HepG2 (cell line): Measurements from ENCODE around the gene C1QTNF6. TPM values are rescaled to one million over a fixed set of nuclear protein-coding genes. Genes with fewer than 3 reads are reported as not detected.

ENCODE experiments used
- ATF7 ChIP-seq, 2 experiments: fragments of 450-650 bp in 1 of 2; sonication (generic) in 1 of 2; formaldehyde crosslinking in 1 of 2; IDR thresholded peaks; 2 replicates each; pipeline versions ENCODE4 v1.4.0 to v1.6.1; 2016 to 2020; ENCODE audit warnings: antibody characterized with exemption in 1 of 2, mild to moderate bottlenecking in 1 of 2, missing genetic modification reagents in 1 of 2
- CTCF ChIP-seq: sonication (generic); formaldehyde crosslinking; IDR thresholded peaks from 2 replicates; pipeline ENCODE4 v1.5.0; 2020; ENCODE audit warnings: mild to moderate bottlenecking, missing genetic modification reagents, moderate library complexity
- EP300 ChIP-seq, 3 experiments: sonication (generic) in 1 of 3; formaldehyde crosslinking in 1 of 3; IDR thresholded peaks; 2 replicates each; pipeline versions ENCODE4 v1.5.1 to v1.6.1; 2011 to 2020; ENCODE audit warnings: low read depth in 2 of 3, low read length in 2 of 3, borderline replicate concordance in 1 of 3, improper control_type of control experiment in 1 of 3, mild to moderate bottlenecking in 1 of 3, missing genetic modification reagents in 1 of 3, moderate library complexity in 1 of 3
- HINFP ChIP-seq: sonication (generic); formaldehyde crosslinking; IDR thresholded peaks from 2 replicates; pipeline ENCODE4 v1.4.0; 2020; ENCODE audit warnings: low read depth, mild to moderate bottlenecking, missing genetic modification reagents
- IRF2 ChIP-seq: IDR thresholded peaks from 2 replicates; pipeline ENCODE4 v1.6.1; 2018; ENCODE audit warnings: missing genetic modification reagents, missing compliant biosample characterization
- RCOR2 ChIP-seq: IDR thresholded peaks from 2 replicates; pipeline ENCODE4 v1.6.1; 2016; ENCODE audit warnings: missing biosample characterization, missing genetic modification reagents
- RNF2 ChIP-seq: fragments of 450-650 bp; conservative IDR thresholded peaks from 2 replicates; pipeline ENCODE4 v1.6.1; 2016; ENCODE audit warnings: low read depth
- SMAD3 ChIP-seq: sonication (generic); formaldehyde crosslinking; IDR thresholded peaks from 2 replicates; pipeline ENCODE4 v1.4.0; 2020; ENCODE audit warnings: missing genetic modification reagents
- STAT5B ChIP-seq: sonication (generic); formaldehyde crosslinking; IDR thresholded peaks from 2 replicates; pipeline ENCODE4 v1.4.0; 2020; ENCODE audit warnings: missing genetic modification reagents
- TCF12 ChIP-seq, 2 experiments: fragments of 450-650 bp in 1 of 2; sonication (generic) in 1 of 2; formaldehyde crosslinking in 1 of 2; IDR thresholded peaks; 2 replicates each; pipeline versions ENCODE4 v1.6.1 to v1.8.0; 2017 to 2022; ENCODE audit warnings: antibody characterized with exemption in 1 of 2, mild to moderate bottlenecking in 1 of 2, missing genetic modification reagents in 1 of 2, moderate library complexity in 1 of 2
- ZBED4 ChIP-seq: sonication (generic); formaldehyde crosslinking; IDR thresholded peaks from 2 replicates; pipeline ENCODE4 v1.4.0; 2020; ENCODE audit warnings: missing genetic modification reagents, borderline replicate concordance
- ZIK1 ChIP-seq: sonication (generic); formaldehyde crosslinking; IDR thresholded peaks from 2 replicates; pipeline ENCODE4 v1.5.0; 2020; ENCODE audit warnings: mild to moderate bottlenecking, low read depth, missing genetic modification reagents, borderline replicate concordance
- ZNF124 ChIP-seq: sonication (generic); formaldehyde crosslinking; IDR thresholded peaks from 2 replicates; pipeline ENCODE4 v1.4.0; 2020; ENCODE audit warnings: missing genetic modification reagents
- ZNF589 ChIP-seq: sonication (generic); formaldehyde crosslinking; conservative IDR thresholded peaks from 2 replicates; pipeline ENCODE4 v1.8.0; 2022; ENCODE audit warnings: mild to moderate bottlenecking, moderate library complexity, missing genetic modification reagents
- ZNF772 ChIP-seq: sonication (generic); formaldehyde crosslinking; IDR thresholded peaks from 2 replicates; pipeline ENCODE4 v1.5.0; 2020; ENCODE audit warnings: mild to moderate bottlenecking, missing genetic modification reagents
- ZUFSP ChIP-seq: sonication (generic); formaldehyde crosslinking; IDR thresholded peaks from 2 replicates; pipeline ENCODE4 v1.9.0; 2021; ENCODE audit warnings: missing genetic modification reagents, mild to moderate bottlenecking, borderline replicate concordance
- polyA plus RNA-seq, 8 experiments: library from polyadenylated mRNA; depleted of rRNA in 3 of 8; stranded (reverse) in 7 of 8; unstranded in 1 of 8; fragments of >200 nt; fragmentation: Illumina TruSeq in 4 of 8; extraction: Trizol in 4 of 8; gene quantifications; 2 replicates each; pipeline versions ENCODE4 v1.2.1 to v1.2.3, GENCODE V29; 2011 to 2016; ENCODE audit warnings: low read depth in 4 of 8, missing spikeins in 1 of 8, mixed read lengths in 1 of 8; ENCODE audit not compliant: insufficient read depth in 1 of 8
- total RNA-seq, 5 experiments: library from RNA; depleted of rRNA; stranded (reverse); fragments of >200 nt; fragmentation: Illumina TruSeq; extraction: Trizol; gene quantifications; 2 replicates each; pipeline ENCODE4 v1.2.3, GENCODE V29; 2016; ENCODE audit warnings: low read depth in 1 of 5

Gene C1QTNF6
- total and polyA plus RNA-seq, 2 of the 13 experiments (the other 11 are each of a cell fraction or from before 2014, with no cell fraction given) = 2.7 to 6.9 TPM

- TF ChIP-seq EP300 (IDR thresholded peaks at IDR 0.05; ENCODE audit: low read depth in 2 of 2, low read length in 2 of 2) (peak in 1 of 2 experiments; percentile 4; a peak in 1 of 4 replicates), EP300 (CRISPR knock-in tag; IDR thresholded peaks at IDR 0.05; ENCODE audit: borderline replicate concordance) (no peak; the same call in 1 of the 2 replicates), ZIK1 (CRISPR knock-in tag) (no peak), IRF2 (CRISPR knock-in tag) (no peak), SMAD3 (CRISPR knock-in tag) (0 out of 2 replicates have a peak, but pooled peaks have one; percentile 31), HINFP (peak; percentile 76), ZUFSP (CRISPR knock-in tag) (no peak), RNF2 (no peak), TCF12 (IDR thresholded peaks at IDR 0.05) (no peak), TCF12 (CRISPR knock-in tag; IDR thresholded peaks at IDR 0.05) (0 out of 2 replicates have a peak, but pooled peaks have one; percentile 33), CTCF (CRISPR knock-in tag) (peak; percentile 76), ZBED4 (CRISPR knock-in tag) (0 out of 2 replicates have a peak, but pooled peaks have one; percentile 9), ZNF772 (CRISPR knock-in tag) (0 out of 2 replicates have a peak, but pooled peaks have one; percentile 35), ZNF124 (CRISPR knock-in tag) (0 out of 2 replicates have a peak, but pooled peaks have one; percentile 31), RCOR2 (CRISPR knock-in tag) (peak; percentile 84), ZNF589 (no peak), ATF7 (IDR thresholded peaks at IDR 0.05) (no peak), ATF7 (CRISPR knock-in tag; IDR thresholded peaks at IDR 0.05) (no peak), STAT5B (no peak)
Observed at GRCh38 chr22:37198258-37199102, 10.4 kb upstream of the C1QTNF6 start (continued).
